ENCODE data around the gene ADAM8.

The ADAM8 gene

DNA sequence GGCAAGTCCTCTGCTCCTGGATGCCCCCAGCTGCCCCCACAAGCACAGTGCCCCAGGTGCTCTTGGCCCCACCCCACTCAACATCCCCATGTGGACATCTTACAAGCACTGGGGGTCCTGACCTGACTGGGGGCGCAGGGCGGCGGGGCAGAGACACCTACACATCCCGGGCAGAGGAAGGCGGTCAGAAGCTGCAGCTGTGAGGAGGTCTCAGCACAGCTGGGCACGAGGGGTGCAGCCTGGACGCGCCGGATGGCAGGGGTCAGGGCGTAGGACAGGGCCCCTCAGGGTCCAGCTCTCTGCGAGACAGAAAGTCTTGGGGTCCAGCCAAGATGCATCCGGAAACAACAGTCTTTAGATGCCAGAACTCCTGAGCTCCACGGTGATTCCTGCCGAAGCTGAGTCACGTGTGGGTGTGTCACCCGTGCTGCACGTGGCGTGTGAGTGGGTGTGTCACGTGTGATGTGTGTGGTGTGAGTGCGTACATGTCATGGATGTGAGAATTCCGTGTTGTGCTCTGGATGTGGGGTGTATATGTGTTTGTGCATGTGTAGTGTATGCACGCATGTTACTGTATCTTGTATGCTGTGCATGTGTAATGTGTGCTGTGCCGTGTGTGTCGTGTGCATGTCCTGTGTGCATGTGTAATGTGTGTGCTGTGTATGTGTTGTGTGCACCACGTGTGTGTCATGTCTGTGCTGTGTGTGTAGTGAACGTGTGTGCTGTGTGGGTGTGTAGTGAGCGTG, 33.9 kb downstream of the ADAM8 start:
- H4K20me1 ChIP-seq = peaks cover 0 to 24% (median 0%) of the 10 kb centered on the region in 11 experiments; a peak in 8 of 22 replicates

DNA sequence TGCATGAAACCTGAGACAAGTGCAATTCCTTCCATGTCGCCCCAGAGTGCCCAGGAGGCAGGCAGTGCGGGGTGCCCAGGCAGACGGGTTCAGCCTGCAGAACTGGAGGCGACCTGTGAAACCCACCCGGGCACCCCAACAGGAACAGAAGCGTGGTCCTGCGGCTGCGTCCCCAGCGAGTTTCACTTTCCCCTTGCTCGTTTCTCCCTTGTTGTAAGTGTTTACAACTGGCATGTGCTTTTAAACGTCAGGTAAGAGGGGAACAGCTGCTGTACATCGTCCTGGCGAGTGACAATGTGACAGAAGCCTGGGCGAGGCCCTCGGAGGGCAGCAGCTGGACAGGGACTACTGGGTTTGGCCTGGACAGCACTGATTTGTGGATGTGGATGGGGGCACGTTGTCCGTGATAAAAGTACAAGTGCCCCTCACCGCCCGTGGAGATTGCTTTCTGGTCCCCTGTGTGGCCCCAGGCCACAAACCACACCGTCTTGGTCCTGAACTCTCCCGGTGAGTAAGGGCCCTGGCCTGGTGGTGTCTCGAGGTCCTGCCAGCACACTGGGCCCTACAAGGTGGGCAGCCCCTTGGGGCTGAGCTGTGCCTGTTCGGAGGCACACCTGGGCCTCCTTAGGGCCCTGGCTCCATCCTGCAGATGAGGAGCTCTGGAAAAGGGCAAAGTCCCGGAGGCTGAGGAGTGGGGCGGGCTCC, 35.0 kb downstream of the ADAM8 start:
- H3K4me1 ChIP-seq = peaks cover 49 to 98% (median 90%) of the 10 kb centered on the region in 10 experiments
- TF ChIP-seq Cebpa-rat (IDR thresholded peaks at IDR 0.05) = no peak
- peaks cover 0 to 35% (median 8%) of the 10 kb centered on the region in 11 experiments; a peak in 12 of 22 replicates for H4K20me1 ChIP-seq
- H3K4me3 ChIP-seq = peak overlapping the region; percentile 34 to 64 (median 42)
- H3K9me3 ChIP-seq (replicated peaks in 1 of 11) = no peaks in the 10 kb centered on the region
- peaks cover 40 to 78% (median 58%) of the 10 kb centered on the region in 11 experiments for H3K27me3 ChIP-seq
- peak overlapping the region; percentile 91 to 99 (median 97) for H3K4me2 ChIP-seq
- H3K9ac ChIP-seq = peak overlapping the region in 10 of 11 experiments; percentile 5 to 68 (median 14); a peak in 11 of 22 replicates
- peak overlapping the region in 2 of 11 experiments; percentile 6 to 22; a peak in 1 of 22 replicates for H3K27ac ChIP-seq
- no peaks in the 10 kb centered on the region for H3K36me3 ChIP-seq

More for the DNA sequence above, 33.9 kb downstream of the ADAM8 start:
- H3K27ac ChIP-seq = no peak overlapping the region
- no peaks in the 10 kb centered on the region for H3K9me3 ChIP-seq (replicated peaks in 1 of 11)
- peaks cover 39 to 98% (median 89%) of the 10 kb centered on the region in 10 experiments for H3K4me1 ChIP-seq
- no peak overlapping the region for H3K4me3 ChIP-seq
- peak overlapping the region in 9 of 11 experiments; percentile 92 to 99 (median 97); a peak in 18 of 22 replicates for H3K4me2 ChIP-seq
- TF ChIP-seq Cebpa-rat (IDR thresholded peaks at IDR 0.05) = no peak
- no peaks in the 10 kb centered on the region for H3K36me3 ChIP-seq
- H3K27me3 ChIP-seq = peaks cover 29 to 66% (median 46%) of the 10 kb centered on the region in 11 experiments
- H3K9ac ChIP-seq = 0 out of 22 replicates have a peak overlapping the region, but pooled peaks of 1 of the 11 experiments have one; percentile 5

DNA sequence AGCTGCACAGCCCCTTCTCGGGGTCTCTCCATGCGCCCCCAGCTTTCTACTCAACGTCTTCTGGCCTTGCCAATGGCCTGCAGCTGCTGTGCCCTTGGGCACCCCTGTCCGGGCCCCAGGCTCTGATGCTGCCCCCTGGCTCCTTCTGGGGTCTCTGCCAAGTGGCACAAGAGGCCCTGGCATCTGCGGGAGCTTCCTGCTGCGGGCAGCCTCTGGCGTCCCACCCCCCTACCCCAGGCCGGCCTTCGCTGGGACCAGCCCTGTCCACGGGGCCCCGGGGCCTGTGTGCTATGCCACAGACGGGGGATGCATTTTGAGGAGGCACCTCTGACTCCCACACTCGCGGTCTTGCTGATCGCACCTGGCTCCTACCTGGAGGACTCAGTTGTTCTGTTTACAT, 36.7 kb downstream of the ADAM8 start:
- Histone ChIP-seq H3K4me2 (peak overlapping the region; percentile 46 to 99 (median 93); a peak in 21 of 22 replicates), H3K9me3 (replicated peaks in 1 of 11) (no peaks in the 10 kb centered on the region), H3K27ac (no peak overlapping the region), H4K20me1 (peaks cover 0 to 39% (median 10%) of the 10 kb centered on the region in 11 experiments; a peak in 12 of 22 replicates), H3K9ac (0 out of 22 replicates have a peak overlapping the region, but pooled peaks of 1 of the 11 experiments have one; percentile 25), H3K27me3 (peaks cover 57 to 91% (median 74%) of the 10 kb centered on the region in 11 experiments), H3K4me1 (peaks cover 56 to 98% (median 88%) of the 10 kb centered on the region in 10 experiments), H3K4me3 (no peak overlapping the region; a peak in 1 of 20 replicates), H3K36me3 (no peaks in the 10 kb centered on the region)
- TF ChIP-seq Cebpa-rat (IDR thresholded peaks at IDR 0.05) = no peak

- H3K4me3 ChIP-seq = no peak overlapping the region
- peaks cover 0 to 39% (median 10%) of the 10 kb centered on the region in 11 experiments; a peak in 11 of 22 replicates for H4K20me1 ChIP-seq
- peak overlapping the region in 4 of 11 experiments; percentile 45 to 88 (median 70); a peak in 5 of 22 replicates for H3K4me2 ChIP-seq
- H3K9ac ChIP-seq = no peak overlapping the region
- H3K9me3 ChIP-seq (replicated peaks in 1 of 11) = no peaks in the 10 kb centered on the region
- no peak overlapping the region for H3K27ac ChIP-seq
- no peak for TF ChIP-seq Cebpa-rat (IDR thresholded peaks at IDR 0.05)
- peaks cover 58 to 85% (median 73%) of the 10 kb centered on the region in 10 experiments for H3K4me1 ChIP-seq
- H3K36me3 ChIP-seq = no peaks in the 10 kb centered on the region
- peaks cover 71 to 92% (median 85%) of the 10 kb centered on the region in 11 experiments for H3K27me3 ChIP-seq
These were observed 38.2 kb downstream of the ADAM8 start for GRCh38 chr10:133238466-133238804.

GRCh38 chr10:133237588-133238465, 38.8 kb downstream of the ADAM8 start, which contains the start of gene VENTX:
Gene VENTX, plus strand, starts transcription at chr10:133237855. Its CDS starts 60 bp downstream, at chr10:133237915.
- Histone ChIP-seq H3K4me2 (peak within 1 kb of the TSS; percentile 23 to 88 (median 59)), H3K27me3 (peaks cover 77 to 92% (median 87%) of the 10 kb centered on the region in 11 experiments), H3K27ac (no peak within 1 kb of the TSS)

DNA sequence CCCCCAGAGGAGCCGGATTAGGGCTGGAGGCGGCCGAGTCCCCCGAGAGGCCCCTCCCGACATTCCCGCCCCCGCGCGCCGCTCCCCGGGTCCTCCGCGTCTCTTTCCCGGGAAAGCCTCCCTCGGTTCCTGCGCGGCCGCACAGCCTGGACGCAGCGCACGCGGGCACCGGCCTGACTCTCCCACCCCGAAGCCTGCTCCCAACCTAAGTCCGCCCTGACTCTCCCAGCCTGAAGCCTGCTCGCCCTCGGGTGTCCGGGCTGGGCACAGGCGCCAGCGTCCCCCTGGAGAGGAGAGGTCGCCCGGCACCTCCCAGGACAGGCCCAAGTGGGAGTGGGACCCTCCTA, 39.5 kb downstream of the ADAM8 start:
- peak overlapping the region; percentile 23 to 88 (median 59); a peak in 14 of 22 replicates for H3K4me2 ChIP-seq

More at GRCh38 chr10:133237588-133238465, 38.8 kb downstream of the ADAM8 start, which contains the start of gene VENTX:
- peaks cover 58 to 79% (median 67%) of the 10 kb centered on the region in 10 experiments for H3K4me1 ChIP-seq
- peaks cover 0 to 39% (median 10%) of the 10 kb centered on the region in 11 experiments; a peak in 11 of 22 replicates for H4K20me1 ChIP-seq
- H3K9ac ChIP-seq = peak within 1 kb of the TSS in 2 of 11 experiments; percentile 29 to 47; a peak in 1 of 22 replicates
- peak within 1 kb of the TSS in 7 of 10 experiments; percentile 3 to 57 (median 34); a peak in 11 of 20 replicates for H3K4me3 ChIP-seq
- no peaks in the 10 kb centered on the region for H3K36me3 ChIP-seq
- H3K9me3 ChIP-seq (replicated peaks in 1 of 11) = no peaks in the 10 kb centered on the region
- no peak for TF ChIP-seq Cebpa-rat (IDR thresholded peaks at IDR 0.05)

GRCh38 chr10:133236401-133237240, 40.0 kb downstream of the ADAM8 start:
- Histone ChIP-seq H3K9me3 (replicated peaks in 1 of 11) (no peaks in the 10 kb centered on the region), H4K20me1 (peaks cover 0 to 36% (median 14%) of the 10 kb centered on the region in 11 experiments; a peak in 13 of 22 replicates), H3K4me2 (peak overlapping the region; percentile 14 to 88 (median 59); a peak in 21 of 22 replicates), H3K27me3 (peaks cover 86 to 94% (median 90%) of the 10 kb centered on the region in 11 experiments), H3K4me3 (peak overlapping the region in 7 of 10 experiments; percentile 3 to 57 (median 34); a peak in 11 of 20 replicates), H3K4me1 (peaks cover 50 to 75% (median 63%) of the 10 kb centered on the region in 10 experiments), H3K36me3 (no peaks in the 10 kb centered on the region), H3K9ac (peak overlapping the region in 2 of 11 experiments; percentile 29 to 47; a peak in 1 of 22 replicates), H3K27ac (no peak overlapping the region; a peak in 1 of 22 replicates)
- TF ChIP-seq Cebpa-rat (IDR thresholded peaks at IDR 0.05) = no peak

More for the DNA sequence above, 39.5 kb downstream of the ADAM8 start:
- Histone ChIP-seq H3K36me3 (no peaks in the 10 kb centered on the region), H3K9me3 (replicated peaks in 1 of 11) (no peaks in the 10 kb centered on the region), H4K20me1 (peaks cover 0 to 39% (median 10%) of the 10 kb centered on the region in 11 experiments; a peak in 12 of 22 replicates), H3K27me3 (peaks cover 83 to 94% (median 90%) of the 10 kb centered on the region in 11 experiments), H3K9ac (0 out of 22 replicates have a peak overlapping the region, but pooled peaks of 1 of the 11 experiments have one; percentile 29), H3K27ac (no peak overlapping the region), H3K4me3 (peak overlapping the region in 3 of 10 experiments; percentile 34 to 52 (median 42); a peak in 3 of 20 replicates), H3K4me1 (peaks cover 56 to 75% (median 63%) of the 10 kb centered on the region in 10 experiments)
- no peak for TF ChIP-seq Cebpa-rat (IDR thresholded peaks at IDR 0.05)

Measured in BLaER1 treated with 17β-estradiol and CSF1 and Interleukin-3, amounts not matched to agents 10 nM and 100 nM (cell line).